ENCODE data around the gene PEBP1. TPM values are rescaled to one million over a fixed set of nuclear protein-coding genes. Genes with fewer than 3 reads are reported as not detected.

The PEBP1 gene
- total and polyA plus RNA-seq, 2 of the 4 experiments (the other 2 are of a cell fraction): 129 to 161 TPM

DNA sequence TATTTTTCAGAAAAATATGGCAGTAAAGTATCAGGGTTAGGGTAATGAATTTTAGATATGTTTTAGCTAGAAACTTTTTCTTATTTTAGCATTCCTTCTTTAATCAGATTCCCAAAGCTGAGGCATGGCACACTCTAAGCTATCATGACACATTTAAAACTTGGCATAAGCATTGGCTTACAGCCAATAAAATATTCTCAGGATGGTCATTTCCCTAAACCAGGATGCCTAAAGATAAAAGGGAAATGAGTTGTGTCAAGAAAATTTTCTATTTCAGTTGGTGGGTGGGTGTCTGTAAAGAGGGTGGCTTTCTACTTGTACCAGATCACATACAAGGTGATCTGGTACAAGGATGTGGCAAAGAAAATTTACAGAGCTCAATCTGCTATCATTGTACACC is 47.8 kb downstream of the PEBP1 start:
- Histone ChIP-seq H4K20me1 (ENCODE audit: insufficient read depth, low read length) (peaks cover 4% of the 10 kb centered on the region; the same call in 1 of the 2 replicates), H2AK5ac (ENCODE audit: low read depth, low read length) (no peak overlapping the region), H2BK5ac (ENCODE audit: low read depth, low read length, poor library complexity, severe bottlenecking) (no peak overlapping the region), H4K8ac (ENCODE audit: low read depth in 2 of 2, low read length in 2 of 2) (no peak overlapping the region), H3K4me1 (ENCODE audit: control insufficient read depth, insufficient read depth, low read length) (no peaks in the 10 kb centered on the region), H3K4me2 (ENCODE audit: low read depth, low read length) (no peak overlapping the region), H2BK20ac (ENCODE audit: low read depth, low read length) (no peak overlapping the region), H2BK15ac (ENCODE audit: low read depth, low read length) (no peak overlapping the region), H3K4me3 (ENCODE audit: insufficient read depth, low read depth, low read length) (no peak overlapping the region), H3K18ac (ENCODE audit: low read depth, low read length) (no peak overlapping the region), H2AFZ (replicated peaks; ENCODE audit: low read length, poor library complexity) (no peak overlapping the region), H3K23ac (ENCODE audit: low read depth, low read length) (no peak overlapping the region), H3K27me3 (ENCODE audit: control insufficient read depth, insufficient read depth, low read length) (no peaks in the 10 kb centered on the region), H3K9me3 (ENCODE audit: control insufficient read depth, insufficient read depth, low read length) (no peaks in the 10 kb centered on the region), H3K27ac (ENCODE audit: insufficient read depth, low read length) (no peak overlapping the region), H3K36me3 (ENCODE audit: control insufficient read depth, insufficient read depth, low read length) (peaks cover 13% of the 10 kb centered on the region), H3K4ac (ENCODE audit: low read depth, low read length) (no peak overlapping the region), H3K79me1 (ENCODE audit: low read depth in 1 of 2, low read length in 2 of 2) (peaks cover 17 to 36% of the 10 kb centered on the region in 2 experiments), H3K14ac (replicated peaks; ENCODE audit: low read depth, low read length) (no peak overlapping the region), H2BK120ac (ENCODE audit: low read depth, low read length) (no peak overlapping the region), H4K5ac (ENCODE audit: low read depth, low read length) (no peak overlapping the region), H4K91ac (ENCODE audit: insufficient read depth, low read depth, low read length) (no peak overlapping the region), H3K9me1 (ENCODE audit: insufficient read depth, low read length) (peaks cover 6% of the 10 kb centered on the region), H3K56ac (ENCODE audit: extremely low read depth, insufficient read depth, low read length) (no peak overlapping the region), H2AK9ac (replicated peaks; ENCODE audit: low read depth, low read length, poor library complexity) (no peak overlapping the region), H3K9ac (ENCODE audit: low read depth, low read length) (no peak overlapping the region)
- DNase-seq (no peak), ATAC-seq (ENCODE audit: low read depth) (no peak)
- intact Hi-C loops (cut with micrococcal nuclease): no loop called here
- TF ChIP-seq, protein P1, sequence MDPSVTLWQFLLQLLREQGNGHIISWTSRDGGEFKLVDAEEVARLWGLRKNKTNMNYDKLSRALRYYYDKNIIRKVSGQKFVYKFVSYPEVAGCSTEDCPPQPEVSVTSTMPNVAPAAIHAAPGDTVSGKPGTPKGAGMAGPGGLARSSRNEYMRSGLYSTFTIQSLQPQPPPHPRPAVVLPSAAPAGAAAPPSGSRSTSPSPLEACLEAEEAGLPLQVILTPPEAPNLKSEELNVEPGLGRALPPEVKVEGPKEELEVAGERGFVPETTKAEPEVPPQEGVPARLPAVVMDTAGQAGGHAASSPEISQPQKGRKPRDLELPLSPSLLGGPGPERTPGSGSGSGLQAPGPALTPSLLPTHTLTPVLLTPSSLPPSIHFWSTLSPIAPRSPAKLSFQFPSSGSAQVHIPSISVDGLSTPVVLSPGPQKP (IDR thresholded peaks at IDR 0.05; ENCODE audit: borderline replicate concordance, low read depth, low read length): no peak
- TF ChIP-seq, protein P2, sequence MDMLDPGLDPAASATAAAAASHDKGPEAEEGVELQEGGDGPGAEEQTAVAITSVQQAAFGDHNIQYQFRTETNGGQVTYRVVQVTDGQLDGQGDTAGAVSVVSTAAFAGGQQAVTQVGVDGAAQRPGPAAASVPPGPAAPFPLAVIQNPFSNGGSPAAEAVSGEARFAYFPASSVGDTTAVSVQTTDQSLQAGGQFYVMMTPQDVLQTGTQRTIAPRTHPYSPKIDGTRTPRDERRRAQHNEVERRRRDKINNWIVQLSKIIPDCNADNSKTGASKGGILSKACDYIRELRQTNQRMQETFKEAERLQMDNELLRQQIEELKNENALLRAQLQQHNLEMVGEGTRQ (IDR thresholded peaks at IDR 0.05; ENCODE audit: low read depth, low read length): no peak
- TF ChIP-seq, protein P3, sequence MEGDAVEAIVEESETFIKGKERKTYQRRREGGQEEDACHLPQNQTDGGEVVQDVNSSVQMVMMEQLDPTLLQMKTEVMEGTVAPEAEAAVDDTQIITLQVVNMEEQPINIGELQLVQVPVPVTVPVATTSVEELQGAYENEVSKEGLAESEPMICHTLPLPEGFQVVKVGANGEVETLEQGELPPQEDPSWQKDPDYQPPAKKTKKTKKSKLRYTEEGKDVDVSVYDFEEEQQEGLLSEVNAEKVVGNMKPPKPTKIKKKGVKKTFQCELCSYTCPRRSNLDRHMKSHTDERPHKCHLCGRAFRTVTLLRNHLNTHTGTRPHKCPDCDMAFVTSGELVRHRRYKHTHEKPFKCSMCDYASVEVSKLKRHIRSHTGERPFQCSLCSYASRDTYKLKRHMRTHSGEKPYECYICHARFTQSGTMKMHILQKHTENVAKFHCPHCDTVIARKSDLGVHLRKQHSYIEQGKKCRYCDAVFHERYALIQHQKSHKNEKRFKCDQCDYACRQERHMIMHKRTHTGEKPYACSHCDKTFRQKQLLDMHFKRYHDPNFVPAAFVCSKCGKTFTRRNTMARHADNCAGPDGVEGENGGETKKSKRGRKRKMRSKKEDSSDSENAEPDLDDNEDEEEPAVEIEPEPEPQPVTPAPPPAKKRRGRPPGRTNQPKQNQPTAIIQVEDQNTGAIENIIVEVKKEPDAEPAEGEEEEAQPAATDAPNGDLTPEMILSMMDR (conservative IDR thresholded peaks at IDR 0.05; ENCODE audit: low read depth, low read length): no peak
- no peak for TF ChIP-seq MXI1 (IDR thresholded peaks at IDR 0.05; ENCODE audit: borderline replicate concordance, low read depth, low read length)
- no peak for TF ChIP-seq POLR2A (IDR thresholded peaks at IDR 0.05; ENCODE audit: low read depth, low read length)
- no peak for TF ChIP-seq CHD1 (IDR thresholded peaks at IDR 0.05; ENCODE audit: low read depth, low read length)
- no peak for TF ChIP-seq FOS (IDR thresholded peaks at IDR 0.05; ENCODE audit: low read depth, low read length)
- no peak for TF ChIP-seq BHLHE40 (IDR thresholded peaks at IDR 0.05; ENCODE audit: low read depth, low read length)
- no peak for TF ChIP-seq RFX5 (IDR thresholded peaks at IDR 0.05; ENCODE audit: low read depth, low read length)
- no peak for TF ChIP-seq NFE2L2 (IDR thresholded peaks at IDR 0.05; ENCODE audit: low read depth, low read length)
- no peak for TF ChIP-seq MAFK (IDR thresholded peaks at IDR 0.05; ENCODE audit: low read depth, low read length)
- TF ChIP-seq CEBPB (IDR thresholded peaks at IDR 0.05; ENCODE audit: low read depth, low read length): no peak
- no peak for TF ChIP-seq SMC3 (IDR thresholded peaks at IDR 0.05; ENCODE audit: low read depth, low read length)
- no peak for TF ChIP-seq RAD21 (IDR thresholded peaks at IDR 0.05; ENCODE audit: low read length)
- no peak for TF ChIP-seq RCOR1 (IDR thresholded peaks at IDR 0.05; ENCODE audit: insufficient replicate concordance, low read length)
- no peak for TF ChIP-seq MAZ (IDR thresholded peaks at IDR 0.05; ENCODE audit: borderline replicate concordance, low read depth, low read length)
- BruUV-seq (replicated peaks): no TSS peak
- in situ Hi-C loops (cut with MboI; ENCODE audit: low sequenced_read_pairs): loop anchor here (5.0 kb wide), 1 partner anchor 189 kb away; the partner anchor contains the start of gene TAOK3
- ChIA-PET POLR2A (ENCODE audit: unreplicated experiment) (no interaction called here), CTCF (interaction anchor here (6.3 kb wide), 1 partner anchor 193 kb away, joined by 65 read pairs; the partner anchor contains the start of gene SUDS3)
- dilution Hi-C loops (cut with HindIII; ENCODE audit: low sequenced_read_pairs, unreplicated experiment): no loop called here

All from IMR-90 (cell line).